Nephron progenitor cell (in vitro differentiated cells): ENCODE data around the gene XRN1.

Source experiments
- DNase-seq: peaks from one replicate; pipeline ENCODE4 v3.0.0; 2021
- H3K27ac Mint-ChIP-seq: 2 replicates; pipeline ENCODE4 v1.8.0; 2021; ENCODE audit warnings: mild to moderate bottlenecking, moderate library complexity, mixed read lengths
- H3K27me3 Mint-ChIP-seq: 2 replicates; pipeline ENCODE4 v1.8.0; 2021; ENCODE audit warnings: mild to moderate bottlenecking, low read depth, mixed read lengths; ENCODE audit not compliant: poor library complexity
- H3K36me3 Mint-ChIP-seq: 2 replicates; pipeline ENCODE4 v1.8.0; 2021; ENCODE audit warnings: low read depth, mixed read lengths
- H3K4me1 Mint-ChIP-seq: 2 replicates; pipeline ENCODE4 v1.8.0; 2021; ENCODE audit warnings: mixed read lengths
- H3K4me3 Mint-ChIP-seq: 2 replicates; pipeline ENCODE4 v1.8.0; 2021; ENCODE audit warnings: mild to moderate bottlenecking, moderate library complexity, mixed read lengths
- H3K9me3 Mint-ChIP-seq: 2 replicates; pipeline ENCODE4 v1.8.0; 2021; ENCODE audit warnings: mild to moderate bottlenecking, moderate library complexity, mixed read lengths
- CTCF ChIP-seq: fragments of 200-600 bp; sonication (generic); IDR thresholded peaks from 2 replicates; pipeline ENCODE4 v1.5.0; 2021; ENCODE audit warnings: antibody characterized with exemption

Gene XRN1

GRCh38 chr3:142481196-142481595 lies 33.4 kb upstream of the XRN1 start:
- TF ChIP-seq CTCF: no peak
- H3K4me3 Mint-ChIP-seq: no peak overlapping the region

GRCh38 chr3:142470826-142471225 lies 23.0 kb upstream of the XRN1 start:
- Mint-ChIP-seq H3K9me3 (peaks cover 21% of the 10 kb centered on the region), H3K27me3 (no peaks in the 10 kb centered on the region), H3K4me3 (no peak overlapping the region), H3K4me1 (no peaks in the 10 kb centered on the region), H3K27ac (no peak overlapping the region), H3K36me3 (peaks cover 32% of the 10 kb centered on the region)
- no peak for DNase-seq
- no peak for TF ChIP-seq CTCF

More at GRCh38 chr3:142481196-142481595, 33.4 kb upstream of the XRN1 start:
- no peaks in the 10 kb centered on the region for H3K27me3 Mint-ChIP-seq
- no peaks in the 10 kb centered on the region for H3K4me1 Mint-ChIP-seq
- peaks cover 84% of the 10 kb centered on the region for H3K36me3 Mint-ChIP-seq
- H3K27ac Mint-ChIP-seq: no peak overlapping the region
- H3K9me3 Mint-ChIP-seq: peaks cover 68% of the 10 kb centered on the region
- DNase-seq: no peak

DNA sequence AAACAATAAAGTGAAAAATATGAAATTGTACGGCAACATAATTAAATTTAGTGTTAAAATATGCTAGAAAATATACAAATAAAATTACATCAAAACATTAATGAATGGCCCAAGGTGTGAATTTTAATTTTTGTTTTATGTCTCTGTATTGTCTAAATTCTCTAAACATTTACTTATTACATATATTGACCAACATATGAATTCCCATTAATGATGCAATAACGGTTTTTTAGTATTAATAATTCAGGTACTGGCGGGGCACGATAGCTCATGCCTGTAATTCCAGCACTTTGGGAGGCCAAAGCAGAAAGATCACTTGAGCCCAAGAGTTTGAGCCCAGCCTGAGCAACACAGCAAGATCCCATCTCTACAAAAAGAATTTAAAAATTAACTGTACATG lies 20.6 kb upstream of the XRN1 start:
- Mint-ChIP-seq H3K9me3 (peaks cover 7% of the 10 kb centered on the region), H3K27me3 (no peaks in the 10 kb centered on the region), H3K27ac (no peak overlapping the region), H3K4me1 (no peaks in the 10 kb centered on the region), H3K36me3 (peaks cover 23% of the 10 kb centered on the region), H3K4me3 (no peak overlapping the region)
- no peak for DNase-seq
- no peak for TF ChIP-seq CTCF

GRCh38 chr3:142467768-142468167 lies 19.9 kb upstream of the XRN1 start:
- H3K4me1 Mint-ChIP-seq: no peaks in the 10 kb centered on the region
- H3K36me3 Mint-ChIP-seq: peaks cover 16% of the 10 kb centered on the region
- no peaks in the 10 kb centered on the region for H3K27me3 Mint-ChIP-seq
- no peak overlapping the region for H3K27ac Mint-ChIP-seq
- H3K4me3 Mint-ChIP-seq: no peak overlapping the region
- no peak for DNase-seq
- no peak for TF ChIP-seq CTCF
- peaks cover under 1% of the 10 kb centered on the region for H3K9me3 Mint-ChIP-seq

- no peaks in the 10 kb centered on the region for H3K9me3 Mint-ChIP-seq
- H3K36me3 Mint-ChIP-seq: peaks cover 24% of the 10 kb centered on the region
- no peaks in the 10 kb centered on the region for H3K4me1 Mint-ChIP-seq
- H3K27ac Mint-ChIP-seq: no peak overlapping the region
- no peaks in the 10 kb centered on the region for H3K27me3 Mint-ChIP-seq
- no peak for DNase-seq
- no peak for TF ChIP-seq CTCF
- no peak overlapping the region for H3K4me3 Mint-ChIP-seq
Observed at GRCh38 chr3:142460689-142461088, 12.9 kb upstream of the XRN1 start.

DNA sequence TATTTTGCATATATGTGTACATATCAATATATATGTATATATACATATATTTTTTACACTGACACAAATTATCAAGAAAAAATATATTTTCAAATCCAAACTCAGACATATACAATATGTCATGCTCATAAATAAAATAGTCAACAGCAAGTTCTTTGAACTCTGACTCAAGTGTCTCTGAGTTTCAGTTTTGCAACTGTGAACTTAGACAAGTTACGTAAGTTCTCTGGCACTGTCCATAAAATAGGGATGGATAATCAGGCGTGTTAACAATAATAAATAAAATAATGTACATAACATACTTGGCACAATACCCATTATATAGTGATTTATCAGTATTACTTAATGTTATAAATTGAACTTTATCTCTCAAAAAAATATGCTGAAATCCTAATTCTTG lies 12.1 kb upstream of the XRN1 start:
- peaks cover 30% of the 10 kb centered on the region for H3K36me3 Mint-ChIP-seq
- DNase-seq: no peak
- H3K27ac Mint-ChIP-seq: no peak overlapping the region
- H3K27me3 Mint-ChIP-seq: no peaks in the 10 kb centered on the region
- no peaks in the 10 kb centered on the region for H3K4me1 Mint-ChIP-seq
- H3K4me3 Mint-ChIP-seq: no peak overlapping the region
- no peaks in the 10 kb centered on the region for H3K9me3 Mint-ChIP-seq
- no peak for TF ChIP-seq CTCF
